ENCODE data around the gene ST6GAL1. TPM values are rescaled to one million over a fixed set of nuclear protein-coding genes. Genes with fewer than 3 reads are reported as not detected.
A peak's percentile ranks its signal among the peaks of the same experiment; 100 is the strongest.

Gene ST6GAL1
- total and polyA plus RNA-seq, 10 of the 15 experiments (the other 5 are each of a cell fraction or from before 2014, with no cell fraction given) = 74.2 to 248 (median 149) TPM

DNA sequence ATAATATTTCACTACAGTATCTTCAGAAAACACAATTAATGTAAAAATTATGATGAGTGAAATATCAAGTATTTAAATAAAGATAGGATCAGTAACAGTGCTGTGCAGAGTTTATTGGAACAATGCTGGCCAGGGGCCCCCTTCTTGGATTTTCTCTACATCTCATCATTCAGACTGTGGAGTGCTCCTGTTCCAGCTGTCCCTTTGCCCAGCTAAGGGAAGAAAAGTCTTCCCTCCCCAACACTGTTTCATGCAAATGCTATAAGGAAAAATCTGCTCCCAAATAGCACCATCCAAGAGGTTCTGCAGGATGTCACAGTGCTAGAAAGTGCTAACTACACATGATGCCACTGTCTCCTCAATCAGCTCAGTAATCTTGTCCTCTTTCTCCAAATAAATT is 144.5 kb downstream of the ST6GAL1 start:
- Histone ChIP-seq H3K79me2 (ENCODE audit: control insufficient read depth, insufficient read depth, low read length) (peaks cover under 1% of the 10 kb centered on the region; the same call in 1 of the 2 replicates), H3K27me3 (replicated peaks in 1 of 2; ENCODE audit: control insufficient read depth in 2 of 2, insufficient read depth in 2 of 2, low read length in 1 of 2) (no peaks in the 10 kb centered on the region), H3K9me3 (replicated peaks; ENCODE audit: control insufficient read depth, insufficient read depth, low read length) (no peaks in the 10 kb centered on the region; the same call in 2 of the 3 replicates), H3K4me2 (ENCODE audit: control insufficient read depth, insufficient read depth) (no peak overlapping the region), H3K27ac (ENCODE audit: control insufficient read depth, insufficient read depth) (no peak overlapping the region), H3K4me3 (no peak overlapping the region), H3K36me3 (ENCODE audit: control insufficient read depth in 2 of 2, insufficient read depth in 2 of 2, low read length in 1 of 2) (peaks cover 35 to 60% of the 10 kb centered on the region in 2 experiments), H2AFZ (ENCODE audit: control insufficient read depth, low read depth, low read length) (no peak overlapping the region), H3K4me1 (ENCODE audit: control insufficient read depth, insufficient read depth, low read length) (no peaks in the 10 kb centered on the region), H3K9ac (ENCODE audit: control insufficient read depth, insufficient read depth, low read length) (no peak overlapping the region), H4K20me1 (ENCODE audit: control insufficient read depth, insufficient read depth) (0 out of 2 replicates have a peak, but pooled peaks cover 3% of the 10 kb centered on the region)
- FAIRE-seq (no peak), ATAC-seq (no peak), DNase-seq (ENCODE audit: low read depth, low spot score) (no peak)
- POLR2A ChIA-PET = interaction anchor here (0.8 kb wide), 1 partner anchor 10 kb away, joined by 3 read pairs; no protein-coding TSS in a partner anchor
- no TSS peak for BruUV-seq (replicated peaks)
- CTCF ChIA-PET = interaction anchor here (0.9 to 1.8 kb wide), 2 partner anchors 10 to 27 kb away, joined by 3 to 6 read pairs; no protein-coding TSS in a partner anchor
- intact Hi-C loops (cut with micrococcal nuclease; ENCODE audit: unreplicated experiment) = no loop called here
- 0 out of 2 replicates have a peak, but pooled peaks have one; percentile 14 for TF ChIP-seq POLR2AphosphoS5 (IDR thresholded peaks at IDR 0.05; ENCODE audit: low read length)
- TF ChIP-seq, protein P1, sequence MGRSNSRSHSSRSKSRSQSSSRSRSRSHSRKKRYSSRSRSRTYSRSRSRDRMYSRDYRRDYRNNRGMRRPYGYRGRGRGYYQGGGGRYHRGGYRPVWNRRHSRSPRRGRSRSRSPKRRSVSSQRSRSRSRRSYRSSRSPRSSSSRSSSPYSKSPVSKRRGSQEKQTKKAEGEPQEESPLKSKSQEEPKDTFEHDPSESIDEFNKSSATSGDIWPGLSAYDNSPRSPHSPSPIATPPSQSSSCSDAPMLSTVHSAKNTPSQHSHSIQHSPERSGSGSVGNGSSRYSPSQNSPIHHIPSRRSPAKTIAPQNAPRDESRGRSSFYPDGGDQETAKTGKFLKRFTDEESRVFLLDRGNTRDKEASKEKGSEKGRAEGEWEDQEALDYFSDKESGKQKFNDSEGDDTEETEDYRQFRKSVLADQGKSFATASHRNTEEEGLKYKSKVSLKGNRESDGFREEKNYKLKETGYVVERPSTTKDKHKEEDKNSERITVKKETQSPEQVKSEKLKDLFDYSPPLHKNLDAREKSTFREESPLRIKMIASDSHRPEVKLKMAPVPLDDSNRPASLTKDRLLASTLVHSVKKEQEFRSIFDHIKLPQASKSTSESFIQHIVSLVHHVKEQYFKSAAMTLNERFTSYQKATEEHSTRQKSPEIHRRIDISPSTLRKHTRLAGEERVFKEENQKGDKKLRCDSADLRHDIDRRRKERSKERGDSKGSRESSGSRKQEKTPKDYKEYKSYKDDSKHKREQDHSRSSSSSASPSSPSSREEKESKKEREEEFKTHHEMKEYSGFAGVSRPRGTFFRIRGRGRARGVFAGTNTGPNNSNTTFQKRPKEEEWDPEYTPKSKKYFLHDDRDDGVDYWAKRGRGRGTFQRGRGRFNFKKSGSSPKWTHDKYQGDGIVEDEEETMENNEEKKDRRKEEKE (IDR thresholded peaks at IDR 0.05) = no peak
- RAD21 ChIA-PET (ENCODE audit: unreplicated experiment) = no interaction called here
- SMC1A ChIA-PET (ENCODE audit: uncharacterized antibody, unreplicated experiment) = interaction anchor here (1.2 to 2.0 kb wide), 4 partner anchors 10 to 226 kb away, joined by 3 to 11 read pairs (median 5); no protein-coding TSS in a partner anchor
- in situ Hi-C loops (cut with MboI) = no loop called here

DNA sequence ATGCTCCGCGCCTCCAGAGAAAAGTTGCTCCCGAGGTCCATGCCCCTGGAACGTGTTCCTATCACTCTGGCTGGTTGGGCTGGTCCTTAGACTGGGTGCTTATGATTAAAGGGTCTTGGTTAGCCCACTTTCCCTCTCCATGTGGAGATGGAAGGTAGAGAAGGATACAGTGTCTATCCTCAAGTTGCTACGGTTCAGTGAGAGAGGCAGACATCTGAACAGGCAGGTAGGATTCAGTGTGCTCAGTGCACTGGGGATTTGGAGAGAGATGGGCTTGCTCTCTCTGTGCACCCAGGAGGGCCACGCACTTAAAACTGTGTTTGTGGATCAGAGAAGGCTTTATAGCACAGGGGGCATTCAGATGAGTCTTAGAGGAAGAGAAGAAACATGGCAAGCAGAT is 146.0 kb downstream of the ST6GAL1 start:
- ChIA-PET RAD21 (ENCODE audit: unreplicated experiment) (no interaction called here), POLR2A (no interaction called here), SMC1A (ENCODE audit: uncharacterized antibody, unreplicated experiment) (no interaction called here), CTCF (no interaction called here)
- Histone ChIP-seq H4K20me1 (ENCODE audit: control insufficient read depth, insufficient read depth) (0 out of 2 replicates have a peak, but pooled peaks cover 3% of the 10 kb centered on the region), H2AFZ (ENCODE audit: control insufficient read depth, low read depth, low read length) (no peak overlapping the region), H3K36me3 (ENCODE audit: control insufficient read depth in 2 of 2, insufficient read depth in 2 of 2, low read length in 1 of 2) (peaks cover 35 to 53% of the 10 kb centered on the region in 2 experiments), H3K9me3 (replicated peaks; ENCODE audit: control insufficient read depth, insufficient read depth, low read length) (no peaks in the 10 kb centered on the region; the same call in 2 of the 3 replicates), H3K27ac (ENCODE audit: control insufficient read depth, insufficient read depth) (no peak overlapping the region), H3K79me2 (ENCODE audit: control insufficient read depth, insufficient read depth, low read length) (no peaks in the 10 kb centered on the region), H3K4me3 (no peak overlapping the region), H3K4me1 (ENCODE audit: control insufficient read depth, insufficient read depth, low read length) (no peaks in the 10 kb centered on the region), H3K27me3 (replicated peaks in 1 of 2; ENCODE audit: control insufficient read depth in 2 of 2, insufficient read depth in 2 of 2, low read length in 1 of 2) (no peaks in the 10 kb centered on the region), H3K9ac (ENCODE audit: control insufficient read depth, insufficient read depth, low read length) (no peak overlapping the region), H3K4me2 (ENCODE audit: control insufficient read depth, insufficient read depth) (no peak overlapping the region)
- in situ Hi-C loops (cut with MboI) = no loop called here
- BruUV-seq (replicated peaks) = TSS peak; percentile 33
- no peak for ATAC-seq
- TF ChIP-seq POLR2A (IDR thresholded peaks at IDR 0.05; ENCODE audit: low read depth, low read length) = peak; percentile 61; the same call in 1 of the 2 replicates
- no peak for TF ChIP-seq SMARCA5 (IDR thresholded peaks at IDR 0.05)
- 0 out of 2 replicates have a peak, but pooled peaks have one; percentile 11 for TF ChIP-seq PML (IDR thresholded peaks at IDR 0.05; ENCODE audit: low read length)
- TF ChIP-seq ATF7 (IDR thresholded peaks at IDR 0.05; ENCODE audit: low read depth) = no peak
- TF ChIP-seq TCF7 (IDR thresholded peaks at IDR 0.05; ENCODE audit: borderline replicate concordance) = no peak
- 0 out of 2 replicates have a peak, but pooled peaks have one; percentile 27 for TF ChIP-seq POLR2AphosphoS2 (IDR thresholded peaks at IDR 0.05; ENCODE audit: low read depth, low read length)
- no peak for TF ChIP-seq MEF2A (IDR thresholded peaks at IDR 0.05; ENCODE audit: insufficient read depth, low read depth, low read length)
- no peak for TF ChIP-seq ZNF384 (IDR thresholded peaks at IDR 0.05; ENCODE audit: borderline replicate concordance, low read depth, low read length)
- intact Hi-C loops (cut with micrococcal nuclease; ENCODE audit: unreplicated experiment) = no loop called here
- WGBS (ENCODE audit: insufficient coverage, insufficient replicate concordance, low lambda C conversion rate, missing lambda C conversion rate) = 98% methylated on average over 6 of the region's 6 CpGs
- no peak for DNase-seq (ENCODE audit: low read depth, low spot score)
- FAIRE-seq = no peak

Data from GM12878 (cell line).